HL-60/S4 treated with phorbol 12-myristate 13-acetate at 8.2 ng/mL for 4 days and 3 days (cell line): ENCODE measurements around the gene STAG3.
"Not testable (repeated sequence)": the region's sequence is repeated elsewhere in the genome, so short reads cannot be mapped to it uniquely, and the experiment has no call there.

Source experiments
- in situ Hi-C: fragments of 300-500 bp; cut with MboI; formaldehyde crosslinking; loops from 2 replicates; pipeline ENCODE4 v1.15.0; 2022; ENCODE audit warnings: low sequenced_read_pairs

STAG3 gene

GRCh38 chr7:100177045-100178001, at the start of gene STAG3, which contains the start of gene GPC2:
STAG3 (plus strand) TSS chr7:100177918; CDS start chr7:100180557, 2,639 bp downstream.
GPC2 (minus strand) TSS chr7:100177381; CDS start chr7:100177199, 182 bp downstream.
- in situ Hi-C loops = no loop called here

GRCh38 chr7:100128637-100128963, 49.1 kb upstream of the STAG3 start:
- in situ Hi-C loops = no loop called here

GRCh38 chr7:100130220-100130607, 47.5 kb upstream of the STAG3 start:
- in situ Hi-C loops = loop anchor here (10.0 kb wide), 1 partner anchor 75 kb away; no protein-coding TSS in a partner anchor

GRCh38 chr7:100130608-100131453, 46.9 kb upstream of the STAG3 start:
- in situ Hi-C loops = loop anchor here (10.0 kb wide), 1 partner anchor 74 kb away; no protein-coding TSS in a partner anchor

- in situ Hi-C loops = loop anchor here (10.0 kb wide), 1 partner anchor 73 kb away; no protein-coding TSS in a partner anchor
These were observed 45.6 kb upstream of the STAG3 start for GRCh38 chr7:100132126-100132525.

GRCh38 chr7:100132697-100133151, 45.0 kb upstream of the STAG3 start:
- in situ Hi-C loops = loop anchor here (10.0 kb wide), 1 partner anchor 72 kb away; no protein-coding TSS in a partner anchor

GRCh38 chr7:100137851-100138760, 39.6 kb upstream of the STAG3 start:
- in situ Hi-C loops = loop anchor here (10.0 kb wide), 1 partner anchor 67 kb away; no protein-coding TSS in a partner anchor

GRCh38 chr7:100141555-100141949, 36.2 kb upstream of the STAG3 start:
- in situ Hi-C loops = no loop called here

GRCh38 chr7:100142461-100142860, 35.3 kb upstream of the STAG3 start:
- in situ Hi-C loops = no loop called here

- in situ Hi-C loops = not testable (repeated sequence)
These were observed 31.4 kb upstream of the STAG3 start for GRCh38 chr7:100146350-100146749.

GRCh38 chr7:100147278-100147677, 30.4 kb upstream of the STAG3 start:
- in situ Hi-C loops = no loop called here

GRCh38 chr7:100148225-100148558, 29.5 kb upstream of the STAG3 start:
- in situ Hi-C loops = no loop called here

GRCh38 chr7:100148559-100149328, 29.0 kb upstream of the STAG3 start, which contains the start of gene LAMTOR4:
LAMTOR4 (plus strand) TSS chr7:100148918; CDS start chr7:100148973, 55 bp downstream.
- in situ Hi-C loops = no loop called here

- in situ Hi-C loops = no loop called here
These were observed 25.3 kb upstream of the STAG3 start for GRCh38 chr7:100152404-100152803.

- in situ Hi-C loops = no loop called here
These were observed 24.6 kb upstream of the STAG3 start for GRCh38 chr7:100152937-100153666.

- in situ Hi-C loops = no loop called here
These were observed 23.8 kb upstream of the STAG3 start for GRCh38 chr7:100153708-100154535.

GRCh38 chr7:100154651-100155491, 22.8 kb upstream of the STAG3 start:
- in situ Hi-C loops = no loop called here
